ENCODE measurements around the gene GRIN2B. TPM values are rescaled to one million over a fixed set of nuclear protein-coding genes. Genes with fewer than 3 reads are reported as not detected.

The GRIN2B gene
- total and polyA plus RNA-seq, 2 donors (not counting 3 experiments of a cell fraction or from before 2014, with no cell fraction given), result not detected

- FAIRE-seq (no peak), DNase-seq (ENCODE audit: low read depth, low spot score) (no peak)
- Histone ChIP-seq H3K27ac (ENCODE audit: insufficient read depth, low read depth, low read length) (no peak overlapping the region), H3K4me2 (ENCODE audit: insufficient read depth, low read length) (no peak overlapping the region), H3K9me1 (replicated peaks; ENCODE audit: control insufficient read depth, extremely low read depth, insufficient read depth, low read length) (no peaks in the 10 kb centered on the region), H3K4me3 (replicated peaks in 1 of 3; ENCODE audit: insufficient read depth in 1 of 3, low read depth in 1 of 3, low read length in 3 of 3) (no peak overlapping the region), H4K20me1 (replicated peaks; ENCODE audit: control insufficient read depth, extremely low read depth, insufficient read depth, low read length) (no peaks in the 10 kb centered on the region), H3K9me3 (replicated peaks; ENCODE audit: control insufficient read depth, insufficient read depth, low read length) (no peaks in the 10 kb centered on the region), H3K79me2 (ENCODE audit: control insufficient read depth, insufficient read depth, low read length) (no peaks in the 10 kb centered on the region), H3K27me3 (ENCODE audit: control insufficient read depth in 2 of 2, insufficient read depth in 2 of 2, low read length in 2 of 2) (no peaks in the 10 kb centered on the region), H3K9ac (replicated peaks; ENCODE audit: extremely low read depth, insufficient read depth, low read length) (no peak overlapping the region), H3K36me3 (ENCODE audit: control insufficient read depth in 2 of 2, extremely low read depth in 1 of 2, insufficient read depth in 2 of 2, low read length in 2 of 2) (no peaks in the 10 kb centered on the region), H3K4me1 (ENCODE audit: control insufficient read depth, extremely low read depth, insufficient read depth, low read length) (no peaks in the 10 kb centered on the region), H2AFZ (ENCODE audit: low read depth, low read length) (no peak overlapping the region)
- BruUV-seq (replicated peaks), result no TSS peak
- intact Hi-C loops (cut with micrococcal nuclease), result no loop called here
- ChIA-PET CTCF (no interaction called here), POLR2A (no interaction called here)
- TF ChIP-seq GATA2 (IDR thresholded peaks at IDR 0.05; ENCODE audit: insufficient read depth, insufficient read length, low read depth, low read length) (no peak), CTCF (IDR thresholded peaks at IDR 0.05; ENCODE audit: extremely low read depth in 1 of 2, insufficient read depth in 1 of 2, low read depth in 1 of 2, low read length in 2 of 2) (no peak), MYC (IDR thresholded peaks at IDR 0.05; ENCODE audit: low read depth, low read length) (no peak), POLR2AphosphoS5 (IDR thresholded peaks at IDR 0.05; ENCODE audit: insufficient read depth, low read depth, low read length) (no peak), FOS (IDR thresholded peaks at IDR 0.05; ENCODE audit: borderline replicate concordance, insufficient read depth, low read length) (no peak), POLR2A (IDR thresholded peaks at IDR 0.05; ENCODE audit: low read depth, low read length) (no peak), JUN (IDR thresholded peaks at IDR 0.05; ENCODE audit: borderline replicate concordance, insufficient read depth, insufficient read length, low read depth) (no peak), MAX (IDR thresholded peaks at IDR 0.05; ENCODE audit: insufficient read depth, insufficient read length) (no peak), EZH2 (IDR thresholded peaks at IDR 0.05; ENCODE audit: borderline replicate concordance, low read depth, low read length, severe bottlenecking) (no peak)
- dilution Hi-C loops (cut with MboI; ENCODE audit: extremely low pct_ligation_motif_present, low sequenced_read_pairs), result no loop called here
These were observed 22.2 kb downstream of the GRIN2B start for GRCh38 chr12:13959131-13959723.
